HG02938 (cell line): ENCODE data around the gene NLRP12.
"Not testable (repeated sequence)": the region's sequence is repeated elsewhere in the genome, so short reads cannot be mapped to it uniquely, and the experiment has no call there.

Experiments used
- ATAC-seq: cut with Tn5 transposase; IDR thresholded peaks from one replicate; pipeline ENCODE4 v1.9.1; 2021; ENCODE audit warnings: mild to moderate bottlenecking, moderate library complexity; ENCODE audit not compliant: unreplicated experiment

The NLRP12 gene

DNA sequence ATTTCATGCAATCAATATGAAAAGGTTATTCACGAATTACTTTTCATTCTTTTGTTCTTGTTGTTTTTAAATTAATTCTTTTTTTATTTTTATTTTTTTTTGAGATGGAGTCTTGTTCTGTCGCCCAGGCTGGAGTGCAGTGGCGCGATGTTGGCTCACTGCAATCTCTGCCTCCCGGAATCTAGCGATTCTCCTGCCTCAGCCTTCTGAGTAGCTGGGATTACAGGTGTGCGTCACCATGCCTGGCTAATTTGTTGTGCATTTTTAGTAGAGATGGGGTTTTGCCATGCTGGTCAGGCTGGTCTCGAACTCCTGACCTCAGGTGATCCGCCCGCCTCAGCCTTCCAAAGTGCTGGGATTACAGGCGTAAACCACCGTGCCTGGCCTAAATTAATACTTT lies 16.1 kb upstream of the NLRP12 start:
- not testable (repeated sequence) for ATAC-seq

- not testable (repeated sequence) for ATAC-seq
Observed at GRCh38 chr19:53838446-53838845, 14.3 kb upstream of the NLRP12 start.

GRCh38 chr19:53832861-53833260 lies 8.7 kb upstream of the NLRP12 start:
- not testable (repeated sequence) for ATAC-seq

GRCh38 chr19:53828531-53828930 lies 4.4 kb upstream of the NLRP12 start:
- ATAC-seq: no peak

DNA sequence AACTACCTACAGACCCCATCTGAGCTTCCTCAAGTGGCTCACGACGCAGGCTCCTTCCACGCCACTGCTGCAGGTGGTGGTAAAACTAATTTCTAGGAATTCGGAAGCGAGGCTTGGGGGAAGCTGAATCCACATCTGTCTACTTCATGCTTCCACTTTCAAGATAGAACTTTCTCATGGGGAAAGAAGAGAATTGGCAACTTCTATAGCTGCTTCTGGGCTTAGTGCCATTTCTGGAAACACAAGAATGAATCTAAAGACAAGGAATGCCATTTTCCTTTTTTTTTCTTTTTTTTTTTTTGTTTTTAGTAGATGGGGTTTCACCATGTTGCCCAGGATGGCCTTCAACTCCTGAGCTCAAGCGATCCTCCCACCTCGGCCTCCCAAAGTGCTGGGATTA lies 2.8 kb upstream of the NLRP12 start:
- ATAC-seq: no peak

GRCh38 chr19:53823380-53824120 lies 564 bp downstream of the NLRP12 start:
- ATAC-seq: no peak

DNA sequence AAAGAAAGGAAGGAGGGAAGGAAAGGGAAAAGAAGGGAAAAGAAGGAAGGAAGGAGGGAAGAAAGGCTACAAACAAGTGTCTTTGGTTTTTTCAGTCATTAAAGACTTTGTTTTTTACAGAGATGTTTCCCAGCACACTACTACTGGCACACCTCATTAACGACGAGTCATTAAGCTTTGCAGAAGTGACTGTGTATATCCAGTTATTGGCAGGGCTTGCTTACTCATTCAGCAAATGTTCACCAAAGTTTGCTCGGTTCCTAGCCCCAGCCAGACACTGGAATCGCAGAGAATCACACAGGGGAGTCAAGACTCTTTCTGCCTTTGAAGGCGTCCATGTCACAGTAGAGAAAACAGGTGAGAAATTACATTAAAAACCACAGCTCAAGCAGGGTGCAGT lies 4.3 kb downstream of the NLRP12 start:
- ATAC-seq: no peak

DNA sequence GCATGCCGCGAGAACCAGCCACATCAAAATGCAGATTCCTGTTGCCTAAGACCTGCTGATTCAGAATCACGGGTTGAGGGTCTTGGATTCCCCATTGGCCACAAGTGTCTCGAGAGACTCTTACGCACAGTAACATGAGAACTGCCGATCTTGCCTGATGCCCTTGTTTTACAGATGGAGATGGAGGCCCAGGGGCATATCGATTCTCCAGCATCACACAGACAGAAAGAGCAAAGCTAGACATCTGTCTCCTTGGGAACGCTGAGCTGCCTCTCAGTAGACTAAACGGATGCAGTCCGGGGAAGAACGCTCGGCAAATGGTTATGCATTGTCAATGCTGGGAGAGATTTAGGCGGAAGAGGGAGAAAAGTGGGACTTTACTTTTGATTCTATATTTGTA lies 5.4 kb downstream of the NLRP12 start:
- ATAC-seq: no peak

DNA sequence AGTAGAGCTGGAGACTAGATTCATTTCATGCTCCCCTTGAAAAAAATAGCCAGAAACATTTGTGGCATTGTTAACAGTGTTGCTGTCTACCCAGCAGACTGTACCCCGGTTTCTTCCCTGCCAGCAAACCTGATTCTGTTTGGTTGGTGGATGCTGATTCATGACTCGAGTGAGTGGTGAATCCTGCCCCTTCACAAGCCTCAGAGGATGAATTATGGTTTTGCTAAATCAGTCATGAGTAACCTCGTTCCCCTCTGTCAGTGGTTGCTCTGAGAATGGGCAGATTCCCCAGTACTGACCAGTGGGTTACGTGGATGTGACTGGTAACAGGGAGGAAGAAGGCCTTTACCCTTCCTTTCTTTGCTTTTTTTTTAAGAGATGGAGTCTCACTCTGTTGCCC lies 10.1 kb downstream of the NLRP12 start:
- ATAC-seq: no peak

DNA sequence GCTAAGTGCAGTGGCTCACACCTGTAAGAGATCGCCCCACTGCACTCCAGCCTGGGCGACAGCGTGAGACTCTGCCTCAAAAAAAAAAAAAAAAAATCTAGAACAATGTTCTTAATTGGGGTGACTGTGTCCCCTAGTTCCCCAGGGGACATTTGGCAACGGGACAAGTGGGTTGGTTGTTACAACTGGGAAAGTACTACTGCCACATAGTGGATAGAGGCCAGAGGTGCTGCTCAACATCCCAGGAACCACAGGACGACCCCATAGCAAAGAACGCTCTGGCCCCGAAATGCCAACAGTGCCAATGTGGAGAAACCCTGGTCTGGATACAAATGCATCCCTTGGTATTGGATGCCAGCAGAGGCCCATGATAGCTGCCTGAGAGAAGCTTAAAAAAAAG lies 11.8 kb downstream of the NLRP12 start:
- ATAC-seq: no peak

- ATAC-seq: no peak
Observed at GRCh38 chr19:53810891-53811290, 13.2 kb downstream of the NLRP12 start.

- no peak for ATAC-seq
Observed at GRCh38 chr19:53810187-53810546, 13.9 kb downstream of the NLRP12 start.

- no peak for ATAC-seq
Observed at GRCh38 chr19:53809518-53810186, 14.5 kb downstream of the NLRP12 start.

DNA sequence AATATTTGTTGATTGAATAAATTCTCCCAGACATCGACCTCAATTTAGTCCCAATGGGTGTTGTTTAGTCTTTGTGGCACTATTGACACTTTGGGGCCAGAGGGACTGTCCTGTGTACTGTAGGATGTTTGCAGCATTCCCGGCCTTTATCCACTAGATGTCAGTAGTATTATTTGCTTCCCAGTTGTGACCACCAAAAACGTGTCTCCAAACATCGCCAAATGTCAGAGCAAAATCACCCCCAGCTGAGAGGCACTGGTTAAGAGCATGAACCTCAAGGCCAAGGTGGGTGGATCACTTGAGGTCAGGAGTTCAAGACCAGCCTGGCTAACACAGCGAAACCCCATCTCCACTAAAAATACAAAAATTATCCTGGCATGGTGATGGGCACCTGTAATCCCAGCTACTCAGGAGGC lies 15.4 kb downstream of the NLRP12 start:
- no peak for ATAC-seq

DNA sequence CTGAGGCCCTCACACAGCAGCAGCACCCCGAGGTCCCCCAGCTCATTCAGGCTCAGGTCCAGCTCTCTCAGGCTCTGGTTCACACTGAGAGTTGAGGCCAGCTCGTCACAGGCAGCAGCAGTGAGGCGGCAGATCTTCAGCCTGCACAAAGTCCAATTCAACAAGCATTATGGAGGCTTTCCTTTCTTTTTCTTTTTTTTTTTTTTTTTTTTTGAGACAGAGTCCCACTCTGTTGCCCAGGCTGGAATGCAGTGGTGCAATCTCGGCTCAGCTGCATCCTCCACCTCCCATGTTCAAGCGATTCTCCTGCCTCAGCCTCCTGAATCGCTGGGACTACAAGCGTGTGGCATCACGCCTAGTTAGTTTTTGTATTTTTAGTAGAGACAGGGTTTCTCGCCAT lies 22.9 kb downstream of the NLRP12 start:
- ATAC-seq: no peak

GRCh38 chr19:53795019-53795418 lies 29.1 kb downstream of the NLRP12 start:
- no peak for ATAC-seq

GRCh38 chr19:53792721-53793433 lies 31.2 kb downstream of the NLRP12 start:
- ATAC-seq: peak; percentile 49

DNA sequence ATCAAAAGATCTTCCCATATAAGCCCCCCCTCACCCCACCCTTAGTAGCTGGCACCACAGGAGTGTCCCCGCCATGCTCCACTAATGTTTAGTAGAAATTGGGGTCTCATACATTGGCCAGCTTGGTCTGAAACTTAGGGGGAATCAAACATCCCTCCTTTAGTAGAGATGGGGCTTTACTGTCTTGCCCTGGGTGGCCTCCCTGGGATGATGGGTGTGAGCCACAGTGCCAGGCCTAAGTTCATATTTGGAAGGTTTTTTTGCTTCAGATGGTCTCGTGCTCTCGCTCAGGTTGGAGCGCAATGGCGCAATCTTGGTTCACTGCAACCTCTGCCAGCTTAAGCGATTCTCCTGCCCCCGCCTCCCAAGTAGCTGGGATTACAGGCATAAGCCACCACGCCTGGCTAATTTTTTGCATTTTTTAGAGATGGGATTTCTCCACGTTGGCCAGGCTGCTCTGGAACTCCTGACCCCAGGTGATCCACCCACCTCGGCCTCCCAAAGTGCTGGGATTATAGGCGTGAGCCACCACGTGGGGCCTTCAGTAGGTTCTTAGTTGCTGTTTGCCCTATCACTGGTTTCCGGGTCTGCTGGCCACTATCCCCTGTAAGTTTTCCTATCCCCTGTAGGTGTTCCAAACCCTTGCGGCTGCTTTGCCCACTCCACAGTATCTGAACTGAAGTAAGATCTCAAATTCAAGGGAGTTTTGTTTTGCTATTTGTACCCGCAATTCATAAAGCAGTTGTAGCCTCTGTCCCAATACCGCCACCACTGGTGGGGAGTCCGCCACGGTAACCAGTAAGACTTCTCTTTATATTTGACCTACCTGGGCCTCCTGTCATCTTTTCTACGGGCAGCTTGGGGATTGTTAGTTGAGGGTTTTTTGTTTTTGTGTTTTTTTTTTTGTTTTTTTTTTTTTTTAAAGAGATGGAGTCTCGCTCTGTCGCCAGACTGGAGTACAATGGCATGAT lies 34.1 kb downstream of the NLRP12 start:
- ATAC-seq: no peak

- ATAC-seq: no peak
Observed at GRCh38 chr19:53787266-53787665, 36.8 kb downstream of the NLRP12 start.

GRCh38 chr19:53786744-53787143 lies 37.4 kb downstream of the NLRP12 start:
- ATAC-seq: no peak
